ENCODE results near the gene PLEKHA7.
"Not testable (repeated sequence)": the region's sequence is repeated elsewhere in the genome, so short reads cannot be mapped to it uniquely, and the experiment has no call there.

Gene PLEKHA7

DNA sequence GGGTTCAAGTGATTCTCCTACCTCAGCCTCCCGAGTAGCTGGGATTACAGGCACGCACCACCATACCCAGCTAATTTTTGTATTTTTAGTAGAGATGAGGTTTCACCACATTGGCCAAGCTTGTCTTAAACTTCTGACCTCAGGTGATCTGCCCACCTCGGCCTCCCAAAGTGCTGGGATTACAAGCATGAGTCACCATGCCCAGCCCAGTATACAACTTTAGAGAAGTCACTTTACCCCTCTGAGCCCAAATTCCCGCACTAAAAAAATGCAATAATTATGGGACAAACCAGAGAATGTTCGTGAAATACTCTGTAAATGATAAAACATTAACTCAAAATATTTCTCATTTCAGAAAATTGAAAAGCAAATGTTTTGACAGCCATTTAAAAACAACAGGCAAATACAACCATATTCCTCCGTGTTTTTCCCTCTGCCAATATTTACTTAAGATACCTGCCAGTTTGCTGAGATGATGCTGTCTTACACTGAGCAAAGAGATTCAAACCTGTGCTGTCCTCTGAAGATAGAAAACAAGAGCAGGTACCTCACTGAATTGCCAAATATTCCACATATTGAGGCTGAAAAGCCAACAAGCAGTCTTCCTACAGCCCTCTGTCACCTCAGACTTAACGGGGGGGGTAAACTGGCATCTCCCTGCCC is 9.6 kb downstream of the PLEKHA7 start:
- DNase-seq, result no peak

DNA sequence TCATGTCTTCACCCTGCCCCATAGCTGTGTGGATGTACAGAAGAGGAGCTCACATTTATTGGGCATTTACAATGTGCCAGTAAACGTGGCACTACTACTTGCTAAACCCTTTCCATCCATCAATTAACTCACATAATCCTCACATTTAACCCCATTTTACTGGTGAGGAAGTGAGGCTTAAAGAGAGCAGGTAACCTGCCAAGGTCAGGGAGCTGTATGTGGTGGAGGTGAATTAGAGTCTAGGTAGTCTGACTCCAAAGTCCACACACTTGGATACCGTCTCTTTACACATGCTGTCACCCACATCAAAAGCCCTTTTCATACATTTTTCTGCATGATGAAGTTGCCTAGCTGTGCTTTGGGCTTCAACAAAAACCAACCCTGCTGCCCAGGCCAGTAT is 10.8 kb downstream of the PLEKHA7 start:
- DNase-seq, result no peak

DNA sequence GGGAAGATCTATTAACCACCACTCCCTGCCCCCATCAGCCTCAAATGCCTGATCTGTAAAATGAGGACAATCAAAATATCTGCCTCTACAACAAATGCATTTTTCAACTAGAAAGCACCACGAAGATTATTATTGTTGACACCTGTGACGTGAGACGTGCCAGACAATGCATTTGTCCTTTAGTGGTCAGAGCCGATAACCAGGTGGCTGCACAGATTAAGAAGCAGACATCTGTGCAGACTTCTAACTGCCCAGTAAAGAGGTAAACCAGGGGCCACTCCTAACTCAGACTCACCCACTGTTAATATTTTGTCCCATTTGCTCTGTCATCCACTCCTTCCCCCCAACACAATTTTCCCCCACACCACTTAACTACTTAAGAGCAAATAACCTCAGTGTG is 11.7 kb downstream of the PLEKHA7 start:
- no peak for DNase-seq

GRCh38 chr11:17001806-17002205 is 12.4 kb downstream of the PLEKHA7 start:
- no peak for DNase-seq

GRCh38 chr11:17000987-17001386 is 13.2 kb downstream of the PLEKHA7 start:
- no peak for DNase-seq

DNA sequence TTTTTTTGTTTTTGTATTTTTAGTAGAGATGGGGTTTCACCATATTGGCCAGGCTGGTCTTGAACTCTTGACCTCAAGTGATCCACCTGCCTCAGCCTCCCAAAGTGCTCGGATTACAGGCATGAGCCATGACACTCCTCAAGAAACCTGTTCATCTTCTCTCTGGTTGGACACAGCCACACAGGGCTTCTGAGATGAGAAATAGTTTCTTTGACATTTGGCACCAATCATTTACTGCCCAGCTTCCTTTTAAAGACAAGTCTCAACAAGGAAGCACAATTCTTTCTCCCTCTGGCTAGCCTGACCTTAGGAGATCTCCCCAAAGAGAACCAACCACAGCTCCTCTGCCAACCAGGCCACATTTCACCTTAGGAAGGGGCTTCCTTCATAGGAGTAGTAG is 14.0 kb downstream of the PLEKHA7 start:
- not testable (repeated sequence) for DNase-seq

- DNase-seq, result no peak
Measured at GRCh38 chr11:16999116-16999515, 15.1 kb downstream of the PLEKHA7 start.

DNA sequence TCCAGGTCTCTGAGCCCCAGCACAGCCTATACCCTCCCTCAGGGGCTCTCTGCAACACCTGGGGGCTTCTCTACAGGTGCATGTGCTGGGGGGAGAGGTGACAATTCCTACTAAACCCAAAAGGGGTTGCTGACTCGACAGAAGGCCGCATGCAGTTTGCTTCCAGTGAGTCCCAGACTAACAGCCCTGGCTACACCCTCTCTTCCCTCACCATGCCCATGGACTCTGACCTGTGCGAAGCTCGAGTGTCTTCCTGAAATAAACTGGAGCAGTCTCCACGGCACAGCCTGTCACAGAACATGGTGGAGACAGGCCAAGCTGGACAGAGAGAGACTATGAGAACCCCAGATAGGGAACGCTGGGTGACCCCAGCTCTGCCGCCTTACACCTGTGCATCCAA is 16.6 kb downstream of the PLEKHA7 start:
- no peak for DNase-seq

DNA sequence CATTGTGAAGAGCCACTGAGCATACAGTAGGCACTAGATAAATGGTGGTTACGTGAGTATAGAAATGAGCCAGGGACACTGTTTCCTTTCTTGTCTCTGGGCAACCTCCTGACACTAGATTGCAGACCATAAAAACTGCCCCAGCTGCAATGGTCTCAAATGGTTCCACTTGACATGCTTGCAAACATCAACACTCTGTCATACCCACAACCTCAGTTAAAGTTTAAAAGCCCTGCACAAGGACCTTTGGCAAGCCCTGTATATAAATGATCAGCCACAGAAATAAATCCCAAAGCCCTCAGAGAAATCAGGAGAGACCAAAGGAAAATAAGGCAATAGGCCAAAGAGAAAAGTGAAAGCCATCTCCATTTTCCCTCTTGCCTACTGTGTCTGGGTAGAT is 20.7 kb downstream of the PLEKHA7 start:
- DNase-seq, result no peak

- no peak for DNase-seq
Measured at GRCh38 chr11:16992846-16993245, 21.4 kb downstream of the PLEKHA7 start.

DNA sequence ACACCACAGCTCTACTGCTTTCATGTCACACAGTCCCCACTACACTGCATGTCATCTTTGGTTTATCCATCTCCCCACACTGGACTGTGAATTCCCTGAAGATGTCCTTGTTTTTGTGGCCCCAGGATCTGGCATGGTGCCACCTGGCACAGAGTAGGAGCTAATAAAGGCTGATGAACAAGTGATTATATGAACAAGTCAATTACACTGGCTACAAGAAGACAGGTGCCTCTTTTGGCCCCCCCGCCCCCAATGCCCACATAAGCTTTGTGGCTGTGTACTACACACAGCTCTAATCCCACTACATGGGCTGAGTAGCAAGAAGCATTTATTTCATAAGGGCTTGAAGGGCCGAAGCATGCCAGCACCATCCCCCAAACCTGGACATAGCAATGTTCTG is 24.7 kb downstream of the PLEKHA7 start:
- DNase-seq, result no peak

DNA sequence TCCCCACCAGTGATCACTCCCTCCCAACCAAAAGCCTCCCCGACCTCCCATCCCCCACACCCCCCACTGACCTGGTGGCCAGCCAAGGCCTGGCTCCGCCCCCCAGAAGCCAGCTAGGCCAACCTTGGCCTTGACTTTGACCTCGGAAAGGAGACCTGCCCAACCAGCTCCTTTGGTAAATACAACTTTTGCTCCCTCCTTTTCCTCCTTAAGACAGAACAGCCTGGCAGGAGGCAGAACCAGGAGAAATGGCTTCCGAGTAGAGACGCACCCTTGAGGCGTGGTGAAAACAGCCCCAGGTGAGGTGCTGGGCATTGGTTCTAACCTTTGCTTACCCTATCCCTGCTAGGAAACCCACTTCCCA is 27.0 kb downstream of the PLEKHA7 start:
- DNase-seq, result no peak

DNA sequence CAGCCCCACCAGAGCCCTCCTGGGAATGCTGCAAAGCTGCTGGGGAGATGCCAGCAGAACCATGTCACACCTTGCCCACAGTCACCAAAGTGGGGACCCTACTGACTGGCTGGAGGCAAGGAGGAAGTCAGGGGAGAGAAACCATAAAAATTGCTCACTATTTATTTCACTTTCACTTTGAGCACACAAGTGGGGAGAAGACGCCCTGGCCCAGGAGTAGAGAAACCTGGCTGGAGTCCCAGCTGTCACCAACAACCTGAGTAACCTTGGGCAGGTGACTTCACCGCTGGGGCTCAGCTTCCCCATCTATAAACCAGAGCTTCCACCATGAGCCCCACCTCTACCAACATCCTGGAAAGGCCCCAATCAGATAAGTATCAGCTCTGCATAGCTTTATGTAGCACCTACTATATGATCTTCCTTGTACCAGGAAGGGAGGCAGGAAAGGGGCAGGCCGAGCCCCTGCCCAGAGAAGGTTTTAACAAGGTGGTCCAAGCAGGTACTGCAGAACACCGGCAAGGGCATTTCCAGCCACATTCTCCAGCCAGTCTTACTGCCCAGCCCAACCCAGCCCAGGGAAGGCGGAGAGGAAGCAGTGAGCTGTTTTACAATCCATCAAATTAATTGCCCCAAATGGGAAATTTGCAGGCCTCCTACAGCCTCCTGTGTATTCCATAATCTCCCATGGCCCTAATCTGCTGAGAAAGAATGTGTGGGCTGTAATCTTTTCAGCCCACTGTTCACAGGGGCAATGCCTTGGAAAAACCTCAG is 27.6 kb downstream of the PLEKHA7 start:
- no peak for DNase-seq

DNA sequence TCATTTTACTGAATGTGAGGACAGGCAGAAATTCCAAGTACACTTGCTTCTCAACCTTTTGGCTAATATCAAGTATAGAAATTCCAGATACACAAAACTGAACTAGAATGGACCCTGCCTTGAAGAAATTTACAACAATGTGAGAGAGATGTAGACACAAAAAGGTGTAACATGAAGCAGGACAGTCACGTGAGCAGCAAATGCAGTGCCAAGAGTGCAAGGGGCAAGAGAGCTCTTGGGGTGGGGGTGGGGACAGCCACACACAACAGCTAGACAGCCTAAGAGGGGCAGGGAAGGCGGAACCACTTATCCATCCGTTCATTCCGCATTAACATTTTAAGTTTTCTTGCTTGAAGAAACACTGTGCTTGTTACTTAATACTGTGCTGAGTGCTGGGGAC is 28.9 kb downstream of the PLEKHA7 start:
- no peak for DNase-seq

DNA sequence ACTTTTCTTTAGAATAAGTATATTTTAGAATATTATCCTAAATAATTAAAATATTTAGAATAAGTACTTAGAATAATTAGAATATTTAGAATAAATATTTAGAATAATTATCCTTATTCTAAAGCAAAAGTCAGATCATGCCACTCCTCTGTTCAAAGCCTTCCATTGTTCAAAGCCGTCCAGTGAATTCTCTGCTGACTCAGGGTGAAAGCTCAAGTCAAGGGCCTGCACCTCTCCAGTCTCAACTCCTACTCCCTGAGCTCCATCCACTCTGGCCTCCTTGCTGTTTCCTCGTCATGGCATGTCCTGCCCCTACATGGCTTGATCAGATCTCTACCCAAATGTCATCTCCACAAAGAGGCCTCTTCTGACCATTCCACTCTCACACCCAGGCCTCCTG is 30.0 kb downstream of the PLEKHA7 start:
- DNase-seq, result no peak

DNA sequence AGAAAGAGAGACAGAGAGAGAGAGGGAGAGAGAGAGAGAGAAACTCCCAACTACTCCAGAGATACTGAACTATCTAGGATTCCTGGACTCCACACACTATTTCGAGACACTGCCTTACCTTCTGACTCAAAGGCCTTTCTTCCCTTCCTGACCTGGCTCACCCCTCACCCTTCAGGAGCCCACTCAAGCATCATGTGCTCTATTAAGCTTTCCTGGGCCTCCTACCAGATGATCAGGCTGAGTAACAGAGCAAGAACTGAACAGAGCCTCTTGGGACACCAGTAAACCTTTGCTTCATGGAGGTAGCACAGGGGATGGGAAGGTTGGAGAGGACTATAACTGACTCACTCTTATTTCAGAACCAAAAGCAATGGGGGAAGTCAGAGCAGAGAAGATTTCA is 31.4 kb downstream of the PLEKHA7 start:
- no peak for DNase-seq

- no peak for DNase-seq
Measured at GRCh38 chr11:16982256-16982671, 31.9 kb downstream of the PLEKHA7 start.

- no peak for DNase-seq
Measured at GRCh38 chr11:16981651-16982194, 32.5 kb downstream of the PLEKHA7 start.

- no peak for DNase-seq
Measured at GRCh38 chr11:16979703-16980622, 34.3 kb downstream of the PLEKHA7 start.

GRCh38 chr11:16977994-16978315 is 36.3 kb downstream of the PLEKHA7 start:
- no peak for DNase-seq

DNA sequence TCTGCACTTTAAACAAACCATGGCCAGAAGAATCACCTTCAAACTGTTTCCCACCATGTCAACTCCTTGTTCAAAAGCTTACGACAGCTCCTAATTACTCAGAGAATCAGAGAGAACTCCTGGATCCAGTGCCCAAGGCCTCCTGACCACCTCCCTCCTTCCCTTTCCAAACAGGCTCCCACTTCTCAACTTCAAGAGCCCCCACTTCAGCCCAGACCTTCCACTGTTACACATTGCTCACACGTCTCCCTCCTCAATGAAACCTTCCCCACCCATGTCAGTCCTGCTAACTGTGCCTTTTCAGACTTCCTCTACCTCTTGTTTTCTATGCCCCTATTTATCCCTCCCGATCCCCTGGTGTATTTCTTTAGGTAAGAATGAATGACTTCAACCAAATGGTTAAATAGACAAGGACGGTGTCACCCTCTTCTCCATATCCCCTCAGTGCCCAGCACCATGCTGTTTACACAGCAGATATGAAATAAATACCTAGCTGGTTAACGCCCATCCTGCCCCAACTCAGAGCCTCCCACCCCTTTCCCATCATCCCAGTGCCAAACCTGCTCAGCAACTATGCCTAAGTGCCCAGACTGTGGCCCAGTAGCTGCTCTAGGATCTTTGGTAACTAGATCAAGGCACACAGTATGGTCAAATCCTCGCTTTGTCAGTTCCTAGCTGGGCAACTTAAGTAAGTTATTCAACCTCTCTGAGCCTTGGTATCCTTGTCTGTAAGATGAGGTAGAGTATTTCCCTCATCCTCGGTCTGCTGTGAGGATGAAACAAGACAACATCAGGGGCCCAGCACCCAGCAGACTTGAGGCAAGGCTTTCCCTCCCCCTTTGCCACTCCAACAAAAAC is 36.8 kb downstream of the PLEKHA7 start:
- no peak for DNase-seq

GRCh38 chr11:16976379-16976778 is 37.8 kb downstream of the PLEKHA7 start:
- no peak for DNase-seq

DNA sequence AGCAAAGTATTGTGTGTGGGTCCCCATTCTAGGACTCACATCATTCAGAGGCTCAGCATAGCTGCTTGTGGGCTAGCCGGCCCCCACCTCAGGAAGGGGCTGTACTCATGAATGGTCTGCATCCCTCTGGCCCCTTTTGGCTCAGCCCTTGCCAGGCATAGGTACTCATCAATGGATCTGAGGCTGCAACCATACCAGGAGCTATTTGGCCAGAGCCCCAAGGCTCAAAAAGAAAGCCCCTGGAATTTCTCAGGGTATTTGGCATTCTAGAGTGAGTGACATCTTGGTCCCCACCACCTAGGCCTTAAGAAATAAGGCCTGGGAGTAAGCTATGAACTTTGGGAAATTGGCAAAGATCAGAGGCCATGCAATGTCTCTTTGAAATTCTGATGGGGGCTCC is 38.3 kb downstream of the PLEKHA7 start:
- DNase-seq, result no peak

All from cortex of kidney (tissue), 1 donor.